ENCODE measurements around the gene MRAS.

MRAS gene

DNA sequence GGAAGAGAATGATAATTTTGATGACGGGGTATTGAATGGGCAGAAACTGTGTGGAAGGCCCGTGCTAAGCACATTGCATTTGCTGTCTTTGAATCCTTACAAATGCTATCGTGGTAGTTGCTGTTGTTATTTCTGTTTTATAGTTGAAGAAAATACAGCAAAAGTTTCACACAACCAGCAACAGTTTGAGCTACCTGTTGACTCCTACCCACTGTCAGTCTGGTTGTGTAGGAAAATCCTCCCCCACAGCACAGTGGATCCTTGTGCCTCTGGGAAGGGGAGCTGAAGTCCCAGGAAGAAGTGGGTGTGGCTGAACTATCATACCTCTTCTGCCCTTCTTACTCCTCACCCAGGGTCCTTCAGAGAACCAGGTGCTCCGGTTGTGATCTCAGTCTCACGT, 29.4 kb downstream of the MRAS start:
- no peak overlapping the region for H3K4me3 ChIP-seq (replicated peaks in 1 of 2; ENCODE audit: low read depth in 2 of 2, low read length in 2 of 2)
- TF ChIP-seq, protein P1, sequence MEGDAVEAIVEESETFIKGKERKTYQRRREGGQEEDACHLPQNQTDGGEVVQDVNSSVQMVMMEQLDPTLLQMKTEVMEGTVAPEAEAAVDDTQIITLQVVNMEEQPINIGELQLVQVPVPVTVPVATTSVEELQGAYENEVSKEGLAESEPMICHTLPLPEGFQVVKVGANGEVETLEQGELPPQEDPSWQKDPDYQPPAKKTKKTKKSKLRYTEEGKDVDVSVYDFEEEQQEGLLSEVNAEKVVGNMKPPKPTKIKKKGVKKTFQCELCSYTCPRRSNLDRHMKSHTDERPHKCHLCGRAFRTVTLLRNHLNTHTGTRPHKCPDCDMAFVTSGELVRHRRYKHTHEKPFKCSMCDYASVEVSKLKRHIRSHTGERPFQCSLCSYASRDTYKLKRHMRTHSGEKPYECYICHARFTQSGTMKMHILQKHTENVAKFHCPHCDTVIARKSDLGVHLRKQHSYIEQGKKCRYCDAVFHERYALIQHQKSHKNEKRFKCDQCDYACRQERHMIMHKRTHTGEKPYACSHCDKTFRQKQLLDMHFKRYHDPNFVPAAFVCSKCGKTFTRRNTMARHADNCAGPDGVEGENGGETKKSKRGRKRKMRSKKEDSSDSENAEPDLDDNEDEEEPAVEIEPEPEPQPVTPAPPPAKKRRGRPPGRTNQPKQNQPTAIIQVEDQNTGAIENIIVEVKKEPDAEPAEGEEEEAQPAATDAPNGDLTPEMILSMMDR (IDR thresholded peaks at IDR 0.05; ENCODE audit: low read depth, low read length): no peak
- DNase-seq (ENCODE audit: low read depth in 2 of 2): no peak

DNA sequence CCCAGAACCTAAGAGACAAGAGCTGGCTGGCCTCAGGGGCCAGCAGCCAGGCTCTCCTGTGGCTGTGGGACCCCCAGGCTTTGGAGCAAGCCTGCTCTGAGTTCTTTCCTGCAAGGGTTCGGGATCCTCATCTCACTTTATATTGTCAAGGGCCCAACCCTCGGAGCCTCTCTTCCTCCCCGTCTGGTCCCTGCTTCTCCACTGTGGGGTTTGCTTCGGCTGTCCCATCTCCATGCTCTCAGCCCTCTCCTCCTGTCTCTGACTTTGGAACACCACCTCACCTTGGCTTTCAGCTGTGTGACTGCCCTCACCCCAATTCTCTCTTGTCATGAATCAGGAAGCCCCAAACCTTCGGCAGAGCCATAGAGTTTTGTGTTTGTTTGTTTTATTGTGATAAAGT, 30.0 kb downstream of the MRAS start:
- TF ChIP-seq, protein P1 (IDR thresholded peaks at IDR 0.05; ENCODE audit: low read depth, low read length): no peak
- no peak overlapping the region for H3K4me3 ChIP-seq (replicated peaks in 1 of 2; ENCODE audit: low read depth in 2 of 2, low read length in 2 of 2)
- no peak for DNase-seq (ENCODE audit: low read depth in 2 of 2)

DNA sequence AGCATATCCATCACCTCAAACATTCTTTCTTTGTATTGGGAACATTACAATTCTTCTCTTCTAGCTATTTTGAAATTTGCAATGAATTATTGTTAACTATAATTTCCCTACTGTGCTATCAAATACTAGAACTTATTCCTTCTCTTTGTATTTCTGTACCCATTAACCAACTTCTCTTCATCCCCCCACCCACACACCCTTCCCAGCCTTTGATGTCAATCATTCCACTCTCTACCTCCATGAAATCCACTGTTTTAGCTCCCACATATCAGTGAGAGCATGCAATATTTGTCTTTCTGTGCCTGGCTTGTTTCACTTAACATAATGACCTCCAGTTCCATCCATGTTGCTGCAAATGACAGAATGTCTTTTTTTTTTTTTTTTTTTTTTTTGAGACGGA, 30.6 kb downstream of the MRAS start:
- TF ChIP-seq, protein P1 (IDR thresholded peaks at IDR 0.05; ENCODE audit: low read depth, low read length): no peak
- H3K4me3 ChIP-seq (replicated peaks in 1 of 2; ENCODE audit: low read depth in 2 of 2, low read length in 2 of 2): no peak overlapping the region
- DNase-seq (ENCODE audit: low read depth in 2 of 2): no peak

DNA sequence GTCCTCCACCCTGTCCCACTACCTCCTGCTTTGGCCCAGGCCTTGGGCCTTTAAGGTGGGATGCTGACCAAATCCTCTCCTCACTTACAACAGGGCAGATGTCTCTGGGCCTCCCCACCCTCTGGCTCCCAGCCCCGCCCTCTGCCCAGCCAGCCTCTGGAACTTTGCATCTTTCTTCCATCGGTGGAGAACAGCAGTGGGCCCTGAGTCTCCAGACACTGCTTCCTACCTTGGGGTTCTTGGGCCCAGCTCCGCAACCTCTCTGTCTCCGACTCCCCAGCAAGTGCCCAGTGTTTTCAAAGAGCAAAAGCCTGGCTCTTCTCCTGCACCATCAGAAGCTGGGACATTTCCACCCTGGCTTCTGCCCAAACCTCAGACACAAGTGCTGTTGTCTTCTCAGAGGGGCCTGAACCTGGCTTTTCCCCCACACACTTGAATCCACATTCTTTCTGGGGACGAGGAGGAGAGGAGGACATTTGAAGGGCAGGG, 33.1 kb downstream of the MRAS start:
- DNase-seq (ENCODE audit: low read depth in 2 of 2): peak; percentile 10 to 68
- TF ChIP-seq, protein P1 (IDR thresholded peaks at IDR 0.05; ENCODE audit: low read depth, low read length): no peak
- H3K4me3 ChIP-seq (replicated peaks in 1 of 2; ENCODE audit: low read depth in 2 of 2, low read length in 2 of 2): no peak overlapping the region

DNA sequence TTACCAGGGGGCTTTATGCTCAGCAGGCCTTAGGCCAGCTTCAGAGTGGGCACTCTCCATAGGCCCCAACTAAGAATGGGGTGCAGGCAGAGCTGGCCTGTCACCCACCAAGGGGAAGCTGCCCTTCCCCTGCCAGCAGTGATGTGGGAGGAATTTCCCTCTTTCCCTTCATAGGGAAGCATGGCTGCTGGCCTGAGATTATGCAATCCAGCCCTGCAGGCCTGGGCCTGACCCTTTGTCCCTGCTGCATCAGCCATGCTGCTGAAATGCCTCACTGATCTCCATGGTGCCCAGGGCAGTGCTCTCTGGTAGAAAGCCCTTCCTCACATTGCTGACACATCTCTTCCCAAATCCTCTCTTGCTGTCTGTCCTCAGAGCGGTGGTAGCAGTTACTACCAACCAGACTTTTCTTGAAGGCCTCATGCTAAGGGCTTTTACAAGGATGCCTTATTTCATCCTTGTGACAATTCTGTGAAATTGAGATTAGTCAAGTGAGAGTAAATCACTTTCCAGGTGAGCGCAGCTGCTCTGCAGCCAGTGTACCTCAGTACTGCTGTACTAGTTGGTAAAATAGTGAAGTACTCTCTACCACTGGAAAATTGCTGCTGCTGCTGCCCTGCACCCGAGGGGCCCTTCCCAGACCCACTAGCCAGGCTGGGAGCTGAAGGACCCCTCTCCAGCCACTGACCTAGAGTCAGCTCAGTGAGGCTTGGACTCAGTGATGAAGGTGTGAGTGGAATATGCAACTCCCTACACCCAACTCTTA, 33.8 kb downstream of the MRAS start:
- no peak overlapping the region for H3K4me3 ChIP-seq (replicated peaks in 1 of 2; ENCODE audit: low read depth in 2 of 2, low read length in 2 of 2)
- TF ChIP-seq, protein P1 (IDR thresholded peaks at IDR 0.05; ENCODE audit: low read depth, low read length): no peak
- peak; percentile 61 to 78 for DNase-seq (ENCODE audit: low read depth in 2 of 2)

DNA sequence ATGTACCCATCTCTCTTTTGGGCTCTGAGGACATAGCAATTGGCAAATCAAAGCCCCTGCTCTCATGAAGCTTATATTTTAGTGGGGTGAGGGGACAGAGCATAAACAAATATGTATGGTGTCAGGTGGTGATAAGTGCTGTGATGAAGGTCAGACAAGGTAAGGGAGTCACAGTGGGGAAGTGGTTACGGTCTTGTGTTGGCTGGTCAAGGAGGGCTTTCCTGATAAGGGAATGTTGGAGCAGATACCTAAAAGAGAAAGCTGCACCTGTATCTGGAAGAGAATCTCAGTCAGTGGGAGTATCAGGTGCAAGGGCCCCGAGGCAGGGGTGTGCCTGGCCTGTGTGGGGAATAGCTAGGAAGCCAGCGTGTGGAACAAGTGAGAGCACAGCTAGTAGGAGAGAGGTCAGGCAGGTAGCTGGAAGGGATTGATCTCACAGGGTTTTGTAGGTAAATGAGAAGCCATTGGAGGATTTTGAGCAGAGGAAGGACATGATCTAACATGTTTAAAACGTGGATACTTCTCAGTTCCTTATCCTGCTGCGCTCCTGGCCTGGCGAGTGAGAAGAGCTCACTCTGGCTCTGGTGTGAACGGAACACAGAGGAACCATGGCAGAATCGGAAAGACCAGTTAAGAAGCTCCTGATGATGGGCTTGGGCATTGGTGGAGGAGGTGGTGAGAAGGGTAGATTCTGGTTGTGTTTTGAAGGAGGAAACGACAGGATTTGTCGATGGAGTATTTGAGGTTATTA, 35.5 kb downstream of the MRAS start:
- TF ChIP-seq, protein P1 (IDR thresholded peaks at IDR 0.05; ENCODE audit: low read depth, low read length): no peak
- no peak overlapping the region for H3K4me3 ChIP-seq (replicated peaks in 1 of 2; ENCODE audit: low read depth in 2 of 2, low read length in 2 of 2)
- no peak for DNase-seq (ENCODE audit: low read depth in 2 of 2)

All from cardiac fibroblast (primary cell).